Measurements from ENCODE around the gene ODC1.

The ODC1 gene

GRCh38 chr2:10392548-10392947, 55.6 kb downstream of the ODC1 start:
- 59 to 65% methylated on average over 6 of the region's 6 CpGs for WGBS, 2 experiments
- Histone ChIP-seq H3K9me3 (ENCODE audit: control insufficient read depth, low read length) (no peaks in the 10 kb centered on the region), H3K36me3 (ENCODE audit: control insufficient read depth, insufficient read depth, low read length) (no peaks in the 10 kb centered on the region), H3K27me3 (ENCODE audit: control insufficient read depth, insufficient read depth, low read length, poor library complexity, severe bottlenecking) (no peaks in the 10 kb centered on the region), H3K27ac (ENCODE audit: insufficient read depth, low read depth, low read length, poor library complexity, severe bottlenecking) (no peak overlapping the region), H3K4me1 (ENCODE audit: control insufficient read depth, insufficient read depth, low read length) (no peaks in the 10 kb centered on the region), H3K4me3 (ENCODE audit: insufficient read depth, low read depth, low read length) (no peak overlapping the region)

GRCh38 chr2:10392100-10392499, 56.0 kb downstream of the ODC1 start:
- H3K36me3 ChIP-seq (ENCODE audit: control insufficient read depth, insufficient read depth, low read length), result no peaks in the 10 kb centered on the region

GRCh38 chr2:10390369-10390801, 57.7 kb downstream of the ODC1 start:
- Histone ChIP-seq H3K27ac (ENCODE audit: insufficient read depth, low read depth, low read length, poor library complexity, severe bottlenecking) (no peak overlapping the region), H3K4me1 (ENCODE audit: control insufficient read depth, insufficient read depth, low read length) (no peaks in the 10 kb centered on the region), H3K4me3 (ENCODE audit: insufficient read depth, low read depth, low read length) (no peak overlapping the region), H3K27me3 (ENCODE audit: control insufficient read depth, insufficient read depth, low read length, poor library complexity, severe bottlenecking) (no peaks in the 10 kb centered on the region), H3K36me3 (ENCODE audit: control insufficient read depth, insufficient read depth, low read length) (no peaks in the 10 kb centered on the region), H3K9me3 (ENCODE audit: control insufficient read depth, low read length) (no peaks in the 10 kb centered on the region)
- WGBS, 2 experiments, result 92 to 95% methylated on average over 6 of the region's 6 CpGs

More at GRCh38 chr2:10392100-10392499, 56.0 kb downstream of the ODC1 start:
- Histone ChIP-seq H3K27me3 (ENCODE audit: control insufficient read depth, insufficient read depth, low read length, poor library complexity, severe bottlenecking) (no peaks in the 10 kb centered on the region), H3K9me3 (ENCODE audit: control insufficient read depth, low read length) (no peaks in the 10 kb centered on the region), H3K4me3 (ENCODE audit: insufficient read depth, low read depth, low read length) (no peak overlapping the region), H3K4me1 (ENCODE audit: control insufficient read depth, insufficient read depth, low read length) (no peaks in the 10 kb centered on the region), H3K27ac (ENCODE audit: insufficient read depth, low read depth, low read length, poor library complexity, severe bottlenecking) (no peak overlapping the region)
- 97 to 99% methylated on average over 5 of the region's 5 CpGs for WGBS, 2 experiments
